GM19025 (cell line): ENCODE data around the gene APOB.

Source experiments
- ATAC-seq: cut with Tn5 transposase; IDR thresholded peaks from one replicate; pipeline ENCODE4 v1.9.1; 2021; ENCODE audit warnings: mild to moderate bottlenecking, low read depth, moderate library complexity; ENCODE audit not compliant: unreplicated experiment

Gene APOB

DNA sequence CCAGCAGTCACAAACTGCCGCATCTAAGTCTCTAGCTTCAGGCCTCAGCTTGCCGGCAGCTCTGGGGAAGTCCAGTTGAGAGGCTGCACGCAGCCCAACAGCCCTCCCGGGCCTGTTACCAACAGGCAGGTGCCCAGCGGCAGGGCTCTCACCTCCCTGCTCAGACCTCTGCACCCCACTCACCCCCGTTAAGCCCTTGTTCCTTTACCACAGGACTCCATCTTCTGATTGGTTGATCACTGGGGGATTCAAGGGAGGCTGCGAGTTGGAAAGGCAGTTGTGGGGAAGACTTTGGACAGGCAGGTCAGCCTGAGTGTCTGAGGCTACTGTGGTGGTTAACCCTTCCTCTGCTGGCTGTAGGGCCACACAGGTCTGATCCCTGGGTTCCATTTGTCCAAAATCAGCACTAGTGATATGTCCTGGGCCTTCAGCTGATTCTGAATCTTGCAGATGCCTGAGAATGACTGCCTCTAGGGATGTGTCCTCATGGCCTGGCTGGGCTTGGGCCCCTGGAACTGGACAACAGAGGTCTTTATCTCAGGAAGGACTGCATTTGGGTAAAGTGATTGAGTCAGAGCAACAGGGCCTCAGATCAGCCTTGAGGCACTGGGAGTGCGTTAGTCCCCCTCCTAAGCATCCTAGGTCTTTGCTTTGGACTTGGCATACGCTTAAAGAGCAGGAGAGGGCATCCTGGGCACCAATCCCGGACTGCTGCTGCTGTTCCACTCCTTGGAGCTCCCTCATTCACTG lies 88.4 kb downstream of the APOB start:
- ATAC-seq = no peak

- no peak for ATAC-seq
Measured at GRCh38 chr2:20953146-20953824, 90.6 kb downstream of the APOB start.
